Breast epithelium (tissue), 4 donors: ENCODE results near the gene MRTFB. TPM values are rescaled to one million over a fixed set of nuclear protein-coding genes. Genes with fewer than 3 reads are reported as not detected.

Experiments
- DNase-seq, 2 donors: peaks; one replicate each; pipeline ENCODE4 v3.0.0-alpha.2; 2019; ENCODE audit warnings: low spot score in 2 of 2
- H3K27ac ChIP-seq, 2 donors: fragments of 200-600 bp; sonication (generic) in 1 of 2; one replicate each; pipeline ENCODE4 v1.5.1; 2016 to 2019; ENCODE audit warnings: mild to moderate bottlenecking in 1 of 2
- H3K27me3 ChIP-seq, 2 donors: fragments of 200-600 bp; sonication (generic) in 1 of 2; one replicate each; pipeline versions ENCODE4 v1.5.1 to v1.6.0; 2017 to 2019; ENCODE audit warnings: control low read depth in 1 of 2, mild to moderate bottlenecking in 1 of 2
- H3K36me3 ChIP-seq: fragments of 200-600 bp; one replicate; pipeline ENCODE4 v1.5.1; 2019
- H3K4me1 ChIP-seq, 2 donors: fragments of 200-600 bp; sonication (generic); one replicate each; pipeline ENCODE4 v1.5.1; 2016 to 2019; ENCODE audit warnings: control low read depth in 1 of 2
- H3K4me3 ChIP-seq, 3 donors: fragments of 200-600 bp; sonication (generic); 1 replicate in 2 of 3; 2 replicates in 1 of 3; pipeline ENCODE4 v1.5.1; 2016 to 2019; ENCODE audit warnings: mild to moderate bottlenecking in 3 of 3, moderate library complexity in 2 of 3
- H3K9me3 ChIP-seq, 2 donors: fragments of 200-600 bp; sonication (generic) in 1 of 2; one replicate each; pipeline ENCODE4 v1.5.1; 2016 to 2019; ENCODE audit warnings: control low read depth in 1 of 2
- POLR2A ChIP-seq: fragments of 450-650 bp; IDR thresholded peaks from one replicate; pipeline ENCODE4 v1.6.1; 2016; ENCODE audit warnings: antibody characterized with exemption, mild to moderate bottlenecking, moderate library complexity
- POLR2AphosphoS5 ChIP-seq, 3 donors: sonication (generic); formaldehyde crosslinking; IDR thresholded peaks; one replicate each; pipeline ENCODE4 v1.6.1; 2017; ENCODE audit warnings: antibody characterized with exemption in 3 of 3
- intact Hi-C: fragments of 100-400 bp; cut with DNase I; formaldehyde crosslinking; loops from one replicate; pipeline ENCODE4 v1.15.1; 2023; ENCODE audit warnings: low total_unique reads
- total RNA-seq, 3 donors: library from RNA; depleted of rRNA; stranded (reverse); fragments of >200 nt; gene quantifications; one replicate each; pipeline ENCODE4 v1.1.0, GENCODE V29; 2016
- TF ChIP-seq, protein P1 (sequence below), 3 donors: fragments of 450-650 bp; IDR thresholded peaks; one replicate each; pipeline ENCODE4 v1.5.1; 2016 to 2017; ENCODE audit warnings: antibody characterized with exemption in 3 of 3, mild to moderate bottlenecking in 3 of 3, moderate library complexity in 3 of 3

Gene MRTFB
- total RNA-seq, 3 donors from 2014 or later: 49.9 to 115 (median 83.6) TPM

DNA sequence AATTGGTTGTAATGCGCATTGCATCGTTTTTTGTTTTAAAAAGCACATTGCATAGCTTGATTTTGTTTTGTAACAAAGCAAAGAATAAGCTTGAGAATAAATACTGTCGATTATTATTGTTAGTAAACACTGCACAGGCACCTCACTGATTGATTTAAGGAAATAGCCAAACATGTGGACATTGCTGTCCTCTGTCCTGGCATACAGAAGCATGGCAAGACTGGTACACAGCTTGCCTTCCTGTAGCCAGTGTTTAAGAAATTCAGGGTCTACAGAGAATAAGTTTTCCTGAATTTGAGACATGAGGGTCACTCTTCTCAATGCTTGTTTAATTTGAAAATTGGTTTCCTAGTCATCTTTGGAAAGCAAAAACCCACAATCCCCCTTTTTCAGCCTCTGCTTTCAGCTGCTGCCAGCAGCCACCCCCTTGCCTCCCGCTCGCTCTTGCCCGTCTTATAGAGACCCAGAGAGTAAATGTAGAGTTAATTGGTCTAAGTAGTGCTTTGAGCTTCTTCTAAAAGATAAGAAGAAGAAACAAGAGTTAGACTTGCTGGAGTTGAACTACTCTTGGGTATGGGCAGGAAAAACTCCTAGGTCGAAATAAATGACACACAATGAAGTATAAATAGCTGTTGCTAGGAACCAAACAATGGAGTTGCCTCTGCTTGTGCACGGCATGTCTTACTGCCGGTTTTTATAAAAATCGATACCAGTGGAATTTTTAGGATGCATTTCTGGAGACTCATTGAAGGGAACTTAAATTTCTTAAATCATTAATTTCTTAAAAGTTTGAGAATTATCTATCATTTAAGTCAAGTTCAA is 116.6 kb downstream of the MRTFB start:
- intact Hi-C loops: no loop called here
- DNase-seq: no peak
- no peaks in the 10 kb centered on the region for H3K4me1 ChIP-seq
- H3K36me3 ChIP-seq: no peaks in the 10 kb centered on the region
- H3K27ac ChIP-seq: peak overlapping the region; percentile 57 to 70
- H3K9me3 ChIP-seq: no peaks in the 10 kb centered on the region
- no peaks in the 10 kb centered on the region for H3K27me3 ChIP-seq
- TF ChIP-seq, protein P1, sequence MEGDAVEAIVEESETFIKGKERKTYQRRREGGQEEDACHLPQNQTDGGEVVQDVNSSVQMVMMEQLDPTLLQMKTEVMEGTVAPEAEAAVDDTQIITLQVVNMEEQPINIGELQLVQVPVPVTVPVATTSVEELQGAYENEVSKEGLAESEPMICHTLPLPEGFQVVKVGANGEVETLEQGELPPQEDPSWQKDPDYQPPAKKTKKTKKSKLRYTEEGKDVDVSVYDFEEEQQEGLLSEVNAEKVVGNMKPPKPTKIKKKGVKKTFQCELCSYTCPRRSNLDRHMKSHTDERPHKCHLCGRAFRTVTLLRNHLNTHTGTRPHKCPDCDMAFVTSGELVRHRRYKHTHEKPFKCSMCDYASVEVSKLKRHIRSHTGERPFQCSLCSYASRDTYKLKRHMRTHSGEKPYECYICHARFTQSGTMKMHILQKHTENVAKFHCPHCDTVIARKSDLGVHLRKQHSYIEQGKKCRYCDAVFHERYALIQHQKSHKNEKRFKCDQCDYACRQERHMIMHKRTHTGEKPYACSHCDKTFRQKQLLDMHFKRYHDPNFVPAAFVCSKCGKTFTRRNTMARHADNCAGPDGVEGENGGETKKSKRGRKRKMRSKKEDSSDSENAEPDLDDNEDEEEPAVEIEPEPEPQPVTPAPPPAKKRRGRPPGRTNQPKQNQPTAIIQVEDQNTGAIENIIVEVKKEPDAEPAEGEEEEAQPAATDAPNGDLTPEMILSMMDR (IDR thresholded peaks at IDR 0.05): no peak
- TF ChIP-seq POLR2A (no peak), POLR2AphosphoS5 (IDR thresholded peaks at IDR 0.05) (no peak)
- peak overlapping the region; percentile 41 to 63 (median 44) for H3K4me3 ChIP-seq

DNA sequence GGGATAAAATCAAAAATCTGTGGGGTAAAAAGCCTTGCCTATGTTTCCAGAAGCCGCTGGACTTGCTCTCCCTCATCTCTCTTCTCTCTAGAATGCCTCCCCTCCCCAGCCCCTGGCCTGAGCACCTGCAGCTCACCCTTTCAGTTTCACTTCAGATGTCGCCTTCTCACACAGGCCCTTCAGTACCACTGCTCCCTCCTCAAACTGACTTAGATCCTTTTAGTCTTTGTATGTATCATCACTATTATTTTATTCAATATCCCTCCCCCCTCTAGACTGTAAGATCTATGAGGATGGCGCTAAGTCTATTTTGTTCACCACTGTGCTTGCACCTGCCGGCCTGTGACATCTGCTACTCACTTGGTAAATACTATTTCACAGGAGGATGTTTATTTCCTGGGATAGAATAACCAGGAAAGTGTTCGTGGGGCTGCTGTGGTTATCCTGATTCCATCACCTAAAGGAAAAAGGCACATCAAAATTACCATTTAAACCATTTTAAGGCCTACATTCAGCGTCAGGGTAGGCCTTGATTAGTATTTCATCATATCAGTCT is 122.3 kb downstream of the MRTFB start:
- DNase-seq: no peak
- no peak overlapping the region for H3K4me3 ChIP-seq
- TF ChIP-seq, protein P1 (IDR thresholded peaks at IDR 0.05): no peak
- TF ChIP-seq POLR2AphosphoS5 (IDR thresholded peaks at IDR 0.05) (no peak), POLR2A (no peak)

DNA sequence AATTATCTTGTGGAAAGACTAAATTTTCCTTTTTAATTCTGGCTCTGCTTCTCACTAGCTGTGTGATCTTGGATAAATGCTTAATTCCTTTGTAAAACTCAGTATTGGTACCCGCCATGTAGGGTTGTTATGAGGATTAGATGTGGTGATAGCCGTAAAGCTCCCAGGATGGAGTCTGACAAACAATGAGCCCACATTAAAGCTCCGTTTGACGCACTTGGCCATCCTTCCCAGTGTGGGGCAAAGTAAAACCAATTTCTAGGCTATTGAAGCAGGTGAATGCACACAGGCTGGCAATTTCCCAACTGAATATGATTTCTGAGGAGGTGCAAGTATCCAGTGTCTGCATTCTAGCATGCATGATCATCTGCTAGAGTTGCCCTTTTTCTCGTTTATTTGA is 123.6 kb downstream of the MRTFB start:
- no peak overlapping the region for H3K27ac ChIP-seq
- H3K9me3 ChIP-seq: no peaks in the 10 kb centered on the region
- H3K36me3 ChIP-seq: no peaks in the 10 kb centered on the region
- no peak for TF ChIP-seq POLR2AphosphoS5 (IDR thresholded peaks at IDR 0.05)
- TF ChIP-seq, protein P1 (IDR thresholded peaks at IDR 0.05): no peak
- TF ChIP-seq POLR2A: no peak
- intact Hi-C loops: no loop called here
- no peak for DNase-seq
- H3K27me3 ChIP-seq: no peaks in the 10 kb centered on the region
- no peaks in the 10 kb centered on the region for H3K4me1 ChIP-seq
- H3K4me3 ChIP-seq: no peak overlapping the region

More for the DNA sequence above, 122.3 kb downstream of the MRTFB start:
- H3K27ac ChIP-seq: peak overlapping the region in 1 of 2 donors; percentile 7
- no peaks in the 10 kb centered on the region for H3K4me1 ChIP-seq
- intact Hi-C loops: no loop called here
- H3K36me3 ChIP-seq: no peaks in the 10 kb centered on the region
- H3K27me3 ChIP-seq: no peaks in the 10 kb centered on the region
- H3K9me3 ChIP-seq: no peaks in the 10 kb centered on the region

DNA sequence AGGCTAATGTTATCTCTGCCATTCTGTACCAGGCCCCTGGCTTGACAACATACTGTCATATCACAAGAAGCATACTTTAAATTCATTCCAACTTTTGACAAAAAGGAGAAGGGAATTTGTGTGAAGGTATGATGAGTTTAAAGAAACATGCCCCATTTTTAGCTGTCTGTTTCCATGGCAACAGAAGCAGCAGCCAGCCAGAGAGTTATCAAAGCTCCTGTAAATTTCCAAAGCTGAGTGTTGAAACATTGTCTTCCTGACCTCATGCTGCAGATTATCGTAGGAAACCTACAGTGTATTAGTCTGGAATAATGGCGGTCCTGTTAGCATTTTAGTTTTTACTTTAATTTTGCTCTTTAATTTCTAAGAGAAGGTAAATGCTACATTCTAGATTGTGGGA is 124.9 kb downstream of the MRTFB start:
- H3K4me3 ChIP-seq: no peak overlapping the region
- no peak for DNase-seq
- H3K27ac ChIP-seq: no peak overlapping the region
- intact Hi-C loops: no loop called here
- no peaks in the 10 kb centered on the region for H3K4me1 ChIP-seq
- H3K36me3 ChIP-seq: no peaks in the 10 kb centered on the region
- TF ChIP-seq POLR2A (no peak), POLR2AphosphoS5 (IDR thresholded peaks at IDR 0.05) (no peak)
- no peaks in the 10 kb centered on the region for H3K9me3 ChIP-seq
- no peaks in the 10 kb centered on the region for H3K27me3 ChIP-seq

DNA sequence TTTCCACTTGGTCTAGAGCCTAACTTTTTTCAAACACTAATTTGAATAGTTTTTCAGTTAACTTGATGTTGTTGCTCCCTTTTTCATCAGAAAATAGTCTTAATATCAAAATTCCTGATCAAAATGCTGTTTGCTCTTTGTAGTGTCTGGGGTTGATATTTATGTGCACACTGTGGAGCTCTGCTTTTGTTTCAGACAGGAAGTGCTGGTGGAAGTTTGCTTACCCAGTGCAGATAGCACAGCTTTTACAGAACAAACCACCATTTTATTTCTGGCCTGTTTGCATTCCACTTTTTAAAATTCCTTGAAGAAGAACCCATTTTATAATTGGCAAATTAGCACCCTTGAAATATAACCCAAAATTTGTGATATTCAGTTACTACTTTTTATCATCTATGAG is 125.4 kb downstream of the MRTFB start:
- Histone ChIP-seq H3K4me3 (no peak overlapping the region), H3K27ac (no peak overlapping the region), H3K4me1 (no peaks in the 10 kb centered on the region), H3K9me3 (no peaks in the 10 kb centered on the region), H3K27me3 (no peaks in the 10 kb centered on the region), H3K36me3 (no peaks in the 10 kb centered on the region)
- intact Hi-C loops: no loop called here
- TF ChIP-seq, protein P1 (IDR thresholded peaks at IDR 0.05): no peak
- TF ChIP-seq POLR2A (no peak), POLR2AphosphoS5 (IDR thresholded peaks at IDR 0.05) (no peak)
- no peak for DNase-seq
